HG03196 (cell line): Measurements from ENCODE around the gene HIPK1.
"Not testable (repeated sequence)": the region's sequence is repeated elsewhere in the genome, so short reads cannot be mapped to it uniquely, and the experiment has no call there.

Experiments
- ATAC-seq: cut with Tn5 transposase; IDR thresholded peaks from one replicate; pipeline ENCODE4 v1.9.1; 2021; ENCODE audit not compliant: unreplicated experiment

The HIPK1 gene

DNA sequence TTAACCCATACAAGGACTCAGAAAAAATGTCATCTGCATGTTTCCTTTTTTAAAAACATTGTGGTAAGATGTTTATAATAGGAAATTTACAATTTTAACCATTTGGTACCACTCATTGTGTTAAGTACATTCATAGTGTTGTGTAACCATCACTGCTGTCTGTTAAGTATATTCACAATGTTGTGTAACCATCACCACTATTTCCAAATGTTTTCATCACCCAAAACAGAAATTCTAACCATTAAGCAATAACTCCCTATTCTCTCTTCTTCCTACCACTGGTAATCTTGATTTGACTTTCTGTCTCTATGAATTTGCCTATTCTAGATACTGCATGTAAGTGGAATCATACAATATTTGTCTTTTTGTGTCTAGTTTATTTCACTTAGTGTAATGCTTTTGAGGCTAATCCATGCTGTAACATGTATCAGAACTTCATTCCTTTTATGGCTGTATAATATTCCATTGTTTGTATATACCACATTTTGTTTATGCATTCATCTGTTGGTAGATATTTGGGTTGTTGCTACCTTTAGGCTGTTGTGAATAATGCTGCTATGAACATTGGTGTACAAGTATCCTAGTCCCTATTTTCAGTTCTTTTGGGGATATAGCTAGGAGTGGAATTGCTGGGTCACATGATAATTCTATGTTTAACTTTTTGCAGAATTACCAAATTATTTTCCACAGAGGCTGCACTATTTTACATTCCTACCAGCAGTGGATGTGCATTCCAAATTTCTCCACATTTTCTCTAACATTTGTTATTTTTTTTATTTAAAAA, 14.1 kb downstream of the HIPK1 start:
- no peak for ATAC-seq

DNA sequence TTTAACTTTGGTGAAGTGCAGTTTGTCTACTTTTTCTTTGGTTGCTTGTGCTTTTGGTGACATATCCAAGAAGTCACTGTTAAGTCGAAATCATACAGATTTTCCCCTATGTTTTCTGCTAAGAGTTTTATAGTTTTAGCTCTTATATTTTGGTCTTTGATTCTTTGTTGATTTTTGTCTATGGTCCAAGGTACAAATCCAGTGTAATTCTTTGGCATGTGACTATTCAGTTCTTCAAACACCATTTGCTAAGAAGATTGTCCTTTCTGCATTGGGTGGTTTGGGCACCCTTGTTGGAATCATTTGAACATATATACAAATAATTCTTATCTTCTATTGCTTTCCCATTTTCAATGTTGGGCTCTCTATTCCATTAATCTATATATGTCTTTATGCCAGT, 16.2 kb downstream of the HIPK1 start:
- ATAC-seq: no peak

DNA sequence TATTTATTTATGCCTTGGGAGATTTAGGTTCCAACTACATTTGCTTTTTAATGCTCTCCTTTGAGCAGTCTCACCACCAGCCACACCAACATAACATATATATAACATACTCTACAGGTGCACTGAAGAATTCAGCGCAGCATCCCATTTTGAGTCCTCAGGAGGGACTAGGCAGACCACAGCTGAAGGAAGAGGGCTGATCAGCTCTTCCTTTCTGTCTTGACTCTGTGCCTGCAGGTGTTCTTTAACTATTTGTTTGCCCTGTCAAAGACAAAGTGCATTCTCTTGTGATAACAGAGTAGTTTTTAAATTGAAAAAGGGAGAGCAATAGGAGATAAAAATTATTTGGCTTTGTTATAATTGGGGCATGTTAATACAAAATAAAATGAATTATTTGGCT, 17.0 kb downstream of the HIPK1 start:
- ATAC-seq: no peak

DNA sequence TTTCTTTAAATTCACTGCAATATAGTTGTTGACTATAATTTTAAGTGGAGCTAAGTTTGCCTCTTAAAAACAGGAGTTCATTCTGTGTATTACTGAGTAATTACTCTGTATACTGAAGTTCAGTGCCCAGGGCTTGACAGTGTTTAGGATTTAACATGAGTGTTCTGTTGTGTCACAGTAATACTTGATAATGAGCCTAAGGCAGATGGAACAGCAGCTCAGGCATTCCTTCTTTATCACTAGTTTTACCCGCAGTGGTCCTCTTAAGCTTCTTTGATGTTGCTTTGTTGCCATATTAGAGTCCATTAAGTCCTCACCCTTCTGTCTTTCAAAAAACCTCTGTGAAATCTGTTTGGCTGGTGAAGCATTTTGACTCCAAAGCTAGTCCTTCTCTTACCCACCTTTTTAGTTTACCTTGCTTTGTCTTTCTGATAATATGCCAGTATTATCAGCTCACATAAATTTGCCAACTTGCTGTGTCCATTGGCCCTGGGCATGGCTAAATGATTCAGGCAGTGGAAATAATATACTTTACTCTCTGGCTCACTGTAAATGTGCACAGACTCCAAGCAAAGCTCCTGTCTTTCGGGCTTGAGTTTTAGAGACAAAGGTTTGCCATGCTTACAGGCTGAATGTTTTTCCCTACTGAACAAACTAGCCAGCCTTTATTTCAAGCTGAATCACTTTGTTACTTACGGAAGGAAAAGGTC, 17.7 kb downstream of the HIPK1 start:
- no peak for ATAC-seq

DNA sequence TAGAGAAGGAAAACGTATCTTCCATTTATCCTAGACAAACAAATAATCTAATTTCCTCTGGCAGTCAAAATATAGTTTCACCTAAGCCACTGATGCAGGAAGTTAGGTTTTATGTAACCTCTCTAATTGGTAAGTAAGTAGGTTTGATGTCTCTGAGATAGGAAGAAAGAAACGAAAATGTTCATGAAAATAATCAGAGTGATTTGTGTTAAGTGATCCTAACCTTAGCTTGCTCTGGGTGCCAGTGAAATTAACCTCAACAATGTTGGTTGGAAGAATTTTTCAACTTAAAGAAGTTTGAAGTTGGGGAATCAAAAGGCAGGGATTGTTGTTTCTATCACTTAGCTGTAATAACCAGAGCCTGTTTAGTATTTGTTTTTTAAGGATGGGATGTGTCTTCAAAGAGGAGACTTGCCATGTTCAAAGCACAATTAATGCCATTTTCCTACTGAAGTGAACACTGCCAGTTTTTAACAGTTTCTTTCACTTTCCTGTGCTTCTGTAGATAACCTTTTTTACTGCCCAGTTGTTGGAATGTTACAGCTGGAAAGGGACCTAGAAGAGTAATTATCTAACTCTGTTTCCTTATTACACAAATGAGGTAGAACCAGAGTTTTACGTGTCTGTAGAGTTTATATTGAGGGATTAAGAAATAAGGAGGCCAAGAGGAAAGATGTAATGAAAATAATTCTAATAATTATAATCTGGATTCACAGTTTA, 18.4 kb downstream of the HIPK1 start:
- no peak for ATAC-seq

DNA sequence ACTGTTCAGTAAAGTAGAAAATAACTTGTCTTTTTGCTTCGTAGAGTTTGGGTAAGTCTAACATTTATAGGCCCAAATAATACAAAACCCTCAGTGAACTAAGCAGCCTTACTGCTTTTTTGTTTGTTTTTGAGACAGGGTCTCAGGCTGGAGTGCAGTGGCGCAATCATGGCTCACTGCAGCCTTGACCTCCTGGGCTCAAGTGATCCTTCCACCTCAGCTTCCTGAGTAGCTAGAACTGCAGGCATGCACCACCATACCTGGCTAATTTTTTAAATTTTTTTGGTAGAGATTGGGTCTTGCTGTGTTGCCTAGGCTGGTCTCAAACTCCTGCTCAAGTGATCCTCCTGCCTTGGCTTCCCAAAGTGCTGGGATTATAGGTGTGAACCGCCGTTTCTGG, 19.0 kb downstream of the HIPK1 start:
- ATAC-seq: not testable (repeated sequence)

DNA sequence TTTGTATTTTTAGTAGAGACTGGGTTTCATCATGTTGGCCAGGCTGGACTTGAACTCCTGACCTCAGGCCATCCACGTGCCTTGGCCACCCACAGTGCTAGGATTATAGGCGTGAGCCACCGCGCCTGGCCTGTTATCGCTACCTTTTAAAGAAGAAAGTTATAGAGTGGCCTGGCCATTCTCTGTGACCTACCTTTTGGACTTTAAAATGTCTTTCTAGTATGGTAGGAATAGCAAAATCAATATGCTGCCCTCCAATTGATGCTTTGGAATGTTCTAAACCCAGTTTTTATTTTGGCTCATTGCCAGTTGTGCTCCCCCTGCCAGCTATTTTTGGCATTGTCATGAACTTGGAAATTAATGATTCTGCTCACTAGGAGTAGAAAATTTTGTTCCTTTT, 19.9 kb downstream of the HIPK1 start:
- no peak for ATAC-seq

DNA sequence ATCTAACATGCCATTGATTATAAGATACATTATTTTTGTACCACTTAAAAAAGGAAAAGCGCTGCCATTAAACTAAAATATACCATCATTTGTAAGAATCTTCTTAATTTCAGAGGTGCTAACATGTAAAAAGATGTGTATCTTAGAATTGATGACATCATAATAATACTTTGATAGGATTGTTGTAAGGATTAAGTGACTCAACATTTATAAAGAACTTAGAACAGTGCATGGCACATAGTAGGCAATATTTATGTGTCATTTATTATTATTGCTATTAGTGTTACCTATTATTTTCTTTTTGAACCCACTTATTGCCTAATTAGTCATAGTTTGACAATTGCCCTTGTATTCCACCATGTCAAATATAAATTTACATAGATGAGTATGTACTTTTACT, 21.8 kb downstream of the HIPK1 start:
- ATAC-seq: no peak

DNA sequence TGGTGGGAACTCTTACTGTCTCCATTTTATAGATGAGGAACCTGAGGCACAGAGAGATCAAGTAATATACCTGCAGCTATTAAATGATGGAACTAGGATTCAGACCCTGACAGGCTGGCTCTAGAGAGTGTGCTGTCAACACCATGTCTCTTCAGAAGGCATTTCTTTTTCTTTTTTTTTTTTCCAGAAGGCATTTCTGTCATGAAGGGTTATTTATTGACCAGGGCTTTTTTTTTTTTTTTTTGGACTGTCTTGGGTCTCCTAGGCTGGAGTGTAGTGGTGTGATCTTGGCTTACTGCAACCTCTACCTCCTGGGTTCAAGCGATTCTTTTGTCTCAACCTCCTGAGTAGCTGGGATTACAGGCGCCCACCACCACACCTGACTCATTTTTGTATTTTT, 22.6 kb downstream of the HIPK1 start:
- no peak for ATAC-seq

DNA sequence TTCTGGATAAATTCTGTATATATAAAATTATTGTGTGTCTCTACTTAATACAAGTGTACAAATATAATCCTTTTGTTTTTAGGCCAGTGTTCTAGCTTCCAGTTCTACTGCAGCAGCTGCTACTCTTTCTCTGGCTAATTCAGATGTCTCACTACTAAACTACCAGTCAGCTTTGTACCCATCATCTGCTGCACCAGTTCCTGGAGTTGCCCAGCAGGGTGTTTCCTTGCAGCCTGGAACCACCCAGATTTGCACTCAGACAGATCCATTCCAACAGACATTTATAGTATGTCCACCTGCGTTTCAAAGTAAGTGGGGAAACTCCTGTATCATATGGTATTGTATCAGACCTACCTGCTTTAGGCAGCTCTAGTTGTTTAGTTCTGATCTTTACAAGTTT, 28.9 kb downstream of the HIPK1 start:
- no peak for ATAC-seq

DNA sequence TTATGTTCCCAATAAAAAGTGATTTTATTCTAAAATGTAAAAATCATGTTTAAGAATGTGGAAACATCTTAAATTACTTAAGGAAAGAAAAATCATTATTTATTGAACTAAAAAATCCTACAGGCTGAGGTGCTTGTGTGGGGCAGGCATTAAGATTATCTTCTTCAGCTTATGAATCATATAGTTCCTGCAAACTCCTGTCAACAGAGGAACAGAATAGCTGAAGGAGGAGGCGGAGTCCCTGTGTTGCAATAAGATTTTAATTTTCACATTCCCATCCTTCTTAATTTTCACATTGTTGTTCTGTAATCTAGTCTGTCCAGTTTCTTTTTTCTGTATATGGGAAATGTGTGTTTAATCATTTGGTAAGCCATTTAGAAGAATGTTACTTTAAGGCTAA, 29.6 kb downstream of the HIPK1 start:
- no peak for ATAC-seq

DNA sequence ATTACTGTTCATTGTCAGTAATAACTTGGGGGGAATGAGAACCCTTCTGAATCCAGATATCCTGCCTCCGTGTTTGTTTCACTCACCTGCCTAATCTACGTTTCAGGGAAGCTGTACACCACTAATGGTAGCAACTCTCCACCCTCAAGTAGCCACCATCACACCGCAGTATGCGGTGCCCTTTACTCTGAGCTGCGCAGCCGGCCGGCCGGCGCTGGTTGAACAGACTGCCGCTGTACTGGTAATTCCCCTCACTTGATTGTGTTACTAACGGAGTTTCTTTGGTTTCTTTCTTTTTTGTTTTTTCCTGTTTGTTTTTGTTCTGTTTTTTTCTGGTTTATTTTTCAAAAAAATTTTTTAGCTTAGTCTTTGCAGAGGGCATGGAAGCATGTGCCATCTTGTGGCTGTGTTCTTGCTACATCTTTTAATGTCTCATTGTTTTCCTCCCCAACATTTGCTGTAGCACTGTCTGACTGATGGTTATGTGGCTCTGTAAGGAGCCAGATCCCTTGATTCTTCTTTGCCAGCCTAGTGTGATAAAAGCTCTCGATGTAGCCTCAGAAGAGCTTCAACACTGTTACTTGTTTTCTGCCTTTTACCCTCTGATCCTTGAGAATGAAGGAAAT, 34.3 kb downstream of the HIPK1 start:
- no peak for ATAC-seq

DNA sequence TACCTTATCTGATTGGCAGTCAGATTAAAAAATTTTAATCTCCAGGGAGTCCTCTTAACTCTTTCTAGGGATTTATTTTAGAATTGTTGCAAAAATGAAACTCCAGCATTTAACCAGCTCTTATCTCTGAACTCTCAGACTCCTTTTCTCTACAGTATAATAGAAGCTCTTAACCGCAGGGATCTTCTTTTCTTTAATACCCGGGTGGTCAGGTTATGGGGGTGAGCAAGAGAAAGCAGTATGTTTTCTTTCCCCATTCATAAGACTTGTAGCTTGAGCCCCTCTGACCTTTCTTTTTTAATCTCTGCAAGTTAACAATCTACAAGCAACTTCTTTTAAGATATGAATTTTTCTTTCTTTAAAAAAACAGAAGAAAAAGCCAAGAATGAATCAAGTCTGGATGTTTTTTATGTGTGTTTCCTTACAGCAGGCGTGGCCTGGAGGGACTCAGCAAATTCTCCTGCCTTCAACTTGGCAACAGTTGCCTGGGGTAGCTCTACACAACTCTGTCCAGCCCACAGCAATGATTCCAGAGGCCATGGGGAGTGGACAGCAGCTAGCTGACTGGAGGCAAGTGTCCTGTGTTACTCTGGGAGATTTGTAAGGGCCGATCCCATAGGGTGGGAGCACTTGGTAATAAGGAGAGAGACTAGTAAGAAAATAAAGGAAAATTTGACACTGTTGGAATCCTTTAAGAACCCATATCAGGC, 36.7 kb downstream of the HIPK1 start:
- ATAC-seq: no peak

DNA sequence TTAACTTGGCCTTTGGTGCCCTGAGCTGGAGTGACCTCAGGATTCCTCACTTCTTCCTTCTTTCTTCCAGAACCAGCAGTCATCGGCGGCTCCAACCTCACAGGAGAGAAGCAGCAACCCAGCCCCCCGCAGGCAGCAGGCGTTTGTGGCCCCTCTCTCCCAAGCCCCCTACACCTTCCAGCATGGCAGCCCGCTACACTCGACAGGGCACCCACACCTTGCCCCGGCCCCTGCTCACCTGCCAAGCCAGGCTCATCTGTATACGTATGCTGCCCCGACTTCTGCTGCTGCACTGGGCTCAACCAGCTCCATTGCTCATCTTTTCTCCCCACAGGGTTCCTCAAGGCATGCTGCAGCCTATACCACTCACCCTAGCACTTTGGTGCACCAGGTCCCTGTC, 43.8 kb downstream of the HIPK1 start:
- no peak for ATAC-seq

DNA sequence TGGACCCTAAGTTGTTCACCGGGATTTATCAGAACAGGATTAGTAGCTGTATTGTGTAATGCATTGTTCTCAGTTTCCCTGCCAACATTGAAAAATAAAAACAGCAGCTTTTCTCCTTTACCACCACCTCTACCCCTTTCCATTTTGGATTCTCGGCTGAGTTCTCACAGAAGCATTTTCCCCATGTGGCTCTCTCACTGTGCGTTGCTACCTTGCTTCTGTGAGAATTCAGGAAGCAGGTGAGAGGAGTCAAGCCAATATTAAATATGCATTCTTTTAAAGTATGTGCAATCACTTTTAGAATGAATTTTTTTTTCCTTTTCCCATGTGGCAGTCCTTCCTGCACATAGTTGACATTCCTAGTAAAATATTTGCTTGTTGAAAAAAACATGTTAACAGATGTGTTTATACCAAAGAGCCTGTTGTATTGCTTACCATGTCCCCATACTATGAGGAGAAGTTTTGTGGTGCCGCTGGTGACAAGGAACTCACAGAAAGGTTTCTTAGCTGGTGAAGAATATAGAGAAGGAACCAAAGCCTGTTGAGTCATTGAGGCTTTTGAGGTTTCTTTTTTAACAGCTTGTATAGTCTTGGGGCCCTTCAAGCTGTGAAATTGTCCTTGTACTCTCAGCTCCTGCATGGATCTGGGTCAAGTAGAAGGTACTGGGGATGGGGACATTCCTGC, 46.2 kb downstream of the HIPK1 start:
- ATAC-seq: no peak

DNA sequence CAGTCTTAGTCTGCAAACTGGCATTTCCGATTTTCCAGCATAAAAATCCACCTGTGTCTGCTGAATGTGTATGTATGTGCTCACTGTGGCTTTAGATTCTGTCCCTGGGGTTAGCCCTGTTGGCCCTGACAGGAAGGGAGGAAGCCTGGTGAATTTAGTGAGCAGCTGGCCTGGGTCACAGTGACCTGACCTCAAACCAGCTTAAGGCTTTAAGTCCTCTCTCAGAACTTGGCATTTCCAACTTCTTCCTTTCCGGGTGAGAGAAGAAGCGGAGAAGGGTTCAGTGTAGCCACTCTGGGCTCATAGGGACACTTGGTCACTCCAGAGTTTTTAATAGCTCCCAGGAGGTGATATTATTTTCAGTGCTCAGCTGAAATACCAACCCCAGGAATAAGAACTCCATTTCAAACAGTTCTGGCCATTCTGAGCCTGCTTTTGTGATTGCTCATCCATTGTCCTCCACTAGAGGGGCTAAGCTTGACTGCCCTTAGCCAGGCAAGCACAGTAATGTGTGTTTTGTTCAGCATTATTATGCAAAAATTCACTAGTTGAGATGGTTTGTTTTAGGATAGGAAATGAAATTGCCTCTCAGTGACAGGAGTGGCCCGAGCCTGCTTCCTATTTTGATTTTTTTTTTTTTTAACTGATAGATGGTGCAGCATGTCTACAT, 47.6 kb downstream of the HIPK1 start:
- ATAC-seq: no peak

DNA sequence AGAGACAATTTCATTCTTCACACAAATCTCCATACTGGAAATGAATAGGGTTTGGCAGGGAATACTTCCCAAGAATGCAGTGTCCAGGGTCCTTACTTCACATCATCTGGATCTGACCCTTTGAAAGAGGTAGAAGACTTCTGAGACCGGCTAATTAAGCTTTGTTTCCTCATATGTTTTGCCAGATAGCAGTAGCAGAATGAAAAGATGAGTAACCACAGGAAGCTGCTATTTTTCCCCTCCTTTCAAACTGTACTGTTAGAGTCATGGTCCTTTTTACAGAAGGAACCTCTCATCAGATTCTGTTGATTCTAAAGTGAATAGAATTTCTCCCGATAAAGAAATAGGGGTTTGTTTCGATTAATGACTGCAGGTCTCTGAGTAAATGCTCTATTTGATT, 48.8 kb downstream of the HIPK1 start:
- no peak for ATAC-seq

DNA sequence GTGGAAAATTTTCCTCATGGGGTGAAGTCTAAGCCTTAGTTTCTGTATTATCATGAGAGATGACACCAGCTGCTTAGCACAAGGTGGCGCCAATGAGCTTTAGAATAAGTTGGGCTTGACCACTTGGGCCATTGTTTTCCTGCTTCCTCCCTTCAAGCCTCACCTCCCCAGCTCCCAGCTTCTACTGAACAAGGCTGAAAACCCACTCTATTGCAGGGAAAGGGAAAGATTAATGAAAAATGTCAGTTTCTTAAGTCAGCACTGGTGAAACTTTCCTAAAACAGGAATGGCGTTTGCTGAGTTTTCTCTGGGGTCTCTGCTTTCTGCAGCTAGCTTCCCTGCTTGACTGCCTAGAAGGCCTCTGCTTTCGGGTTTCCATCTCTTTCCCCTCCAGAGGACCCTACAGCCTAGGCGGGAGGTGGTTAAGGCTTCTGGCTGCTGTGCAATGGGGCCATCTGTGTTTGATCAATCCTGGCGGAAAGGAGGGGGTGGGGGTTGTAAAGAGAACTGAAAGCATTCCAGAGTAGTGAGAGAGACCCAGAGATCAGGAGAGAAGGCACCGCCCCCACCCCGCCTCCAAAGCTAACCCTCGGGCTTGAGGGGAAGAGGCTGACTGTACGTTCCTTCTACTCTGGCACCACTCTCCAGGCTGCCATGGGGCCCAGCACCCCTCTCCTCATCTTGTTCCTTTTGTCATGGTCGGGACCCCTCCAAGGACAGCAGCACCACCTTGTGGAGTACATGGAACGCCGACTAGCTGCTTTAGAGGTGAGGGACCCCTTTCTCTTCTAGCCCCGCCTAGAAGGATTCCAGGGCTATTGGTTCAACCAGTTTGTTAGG, 50.0 kb downstream of the HIPK1 start, which contains the start of gene OLFML3:
Gene OLFML3 (plus strand): TSS at position 612 of the 840 bp plus-strand sequence. CDS start 43 bp downstream, at position 655.
- no peak for ATAC-seq

DNA sequence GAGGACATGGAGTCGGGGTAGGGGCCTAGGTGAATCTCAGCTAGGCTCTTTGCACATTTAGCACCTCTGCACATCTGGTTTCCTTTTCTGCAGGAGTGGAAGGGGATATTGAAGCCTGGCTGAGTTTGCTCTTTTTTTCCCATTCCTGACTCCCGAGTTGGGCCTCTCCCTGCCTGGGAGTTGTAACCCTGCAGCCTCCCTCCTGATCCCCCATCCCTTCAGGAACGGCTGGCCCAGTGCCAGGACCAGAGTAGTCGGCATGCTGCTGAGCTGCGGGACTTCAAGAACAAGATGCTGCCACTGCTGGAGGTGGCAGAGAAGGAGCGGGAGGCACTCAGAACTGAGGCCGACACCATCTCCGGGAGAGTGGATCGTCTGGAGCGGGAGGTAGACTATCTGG, 51.0 kb downstream of the HIPK1 start:
- no peak for ATAC-seq
